Measurements from ENCODE around the gene DGKA.
"Not testable (repeated sequence)": the region's sequence is repeated elsewhere in the genome, so short reads cannot be mapped to it uniquely, and the experiment has no call there.

DGKA gene

DNA sequence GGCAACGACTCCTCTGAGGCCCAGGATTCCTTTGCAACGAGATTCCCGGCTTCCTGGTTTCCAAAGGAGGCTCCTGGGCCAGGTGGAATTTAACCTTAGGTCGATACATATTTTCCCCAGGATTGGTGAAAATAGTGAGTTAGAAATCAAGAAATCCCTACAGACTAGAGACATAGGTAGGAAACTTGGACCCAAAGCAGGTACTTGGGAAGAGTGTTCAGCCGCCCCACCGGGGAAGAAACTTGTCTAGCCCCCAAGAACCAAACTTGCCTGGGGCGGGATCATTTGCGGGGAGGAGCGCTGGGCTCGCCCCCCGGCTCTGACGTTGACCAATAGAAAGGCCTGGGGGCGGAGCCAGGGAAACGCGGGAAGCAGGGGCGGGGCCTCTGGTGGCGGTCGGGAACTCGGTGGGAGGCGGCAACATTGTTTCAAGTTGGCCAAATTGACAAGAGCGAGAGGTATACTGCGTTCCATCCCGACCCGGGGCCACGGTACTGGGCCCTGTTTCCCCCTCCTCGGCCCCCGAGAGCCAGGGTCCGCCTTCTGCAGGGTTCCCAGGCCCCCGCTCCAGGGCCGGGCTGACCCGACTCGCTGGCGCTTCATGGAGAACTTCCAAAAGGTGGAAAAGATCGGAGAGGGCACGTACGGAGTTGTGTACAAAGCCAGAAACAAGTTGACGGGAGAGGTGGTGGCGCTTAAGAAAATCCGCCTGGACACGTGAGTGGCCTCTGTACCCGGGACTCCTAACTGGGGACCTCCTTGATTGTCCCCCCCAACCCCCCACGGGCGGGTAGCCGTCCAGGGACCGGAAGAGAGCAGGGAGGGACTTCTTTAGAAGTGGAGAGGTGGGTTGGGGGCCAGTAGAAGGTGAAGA lies 35.7 kb downstream of the DGKA start, which contains the start of gene CDK2:
CDK2 (plus strand) TSS at position 423 of the 874 bp plus-strand sequence; CDS start at position 602, 179 bp downstream.
- DNase-seq (ENCODE audit: low read depth in 4 of 4, low spot score in 1 of 4) = peak; percentile 83 to 94 (median 86)

DNA sequence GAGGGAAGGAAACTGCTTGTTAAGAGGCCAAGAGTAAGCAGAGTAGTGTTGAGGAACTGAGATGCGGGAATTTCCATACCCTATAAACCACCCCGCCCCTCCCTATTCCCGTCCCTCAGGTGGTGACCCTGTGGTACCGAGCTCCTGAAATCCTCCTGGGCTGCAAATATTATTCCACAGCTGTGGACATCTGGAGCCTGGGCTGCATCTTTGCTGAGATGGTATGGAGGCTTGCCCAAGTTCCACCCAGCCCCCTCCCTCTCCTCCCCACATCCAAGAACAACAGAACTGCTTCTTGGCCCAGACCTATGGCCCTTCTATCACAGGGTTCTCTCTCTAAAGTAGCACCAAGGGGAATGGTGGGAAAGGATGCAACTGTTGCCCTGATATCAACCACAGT lies 38.4 kb downstream of the DGKA start:
- no peak for DNase-seq (ENCODE audit: low read depth in 4 of 4, low spot score in 1 of 4)

DNA sequence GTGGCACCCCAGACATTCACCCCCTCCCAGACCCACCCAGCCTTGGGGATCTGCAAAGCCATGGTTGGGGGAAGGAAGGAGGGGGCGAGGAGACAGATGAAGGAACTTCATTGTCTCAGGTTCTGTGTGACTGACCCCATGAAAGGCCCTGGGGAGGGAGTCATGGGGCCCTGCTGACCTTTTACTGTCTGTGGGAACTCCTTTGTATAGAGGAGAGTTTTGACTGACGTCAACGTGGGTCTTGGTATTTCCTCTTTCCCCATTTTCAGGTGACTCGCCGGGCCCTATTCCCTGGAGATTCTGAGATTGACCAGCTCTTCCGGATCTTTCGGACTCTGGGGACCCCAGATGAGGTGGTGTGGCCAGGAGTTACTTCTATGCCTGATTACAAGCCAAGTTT lies 39.8 kb downstream of the DGKA start:
- no peak for DNase-seq (ENCODE audit: low read depth in 4 of 4, low spot score in 1 of 4)

DNA sequence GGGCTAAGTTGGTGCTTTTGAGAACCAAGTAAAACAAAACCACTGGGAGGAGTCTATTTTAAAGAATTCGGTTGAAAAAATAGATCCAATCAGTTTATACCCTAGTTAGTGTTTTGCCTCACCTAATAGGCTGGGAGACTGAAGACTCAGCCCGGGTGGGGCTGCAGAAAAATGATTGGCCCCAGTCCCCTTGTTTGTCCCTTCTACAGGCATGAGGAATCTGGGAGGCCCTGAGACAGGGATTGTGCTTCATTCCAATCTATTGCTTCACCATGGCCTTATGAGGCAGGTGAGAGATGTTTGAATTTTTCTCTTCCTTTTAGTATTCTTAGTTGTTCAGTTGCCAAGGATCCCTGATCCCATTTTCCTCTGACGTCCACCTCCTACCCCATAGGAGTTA lies 41.1 kb downstream of the DGKA start:
- no peak for DNase-seq (ENCODE audit: low read depth in 4 of 4, low spot score in 1 of 4)

DNA sequence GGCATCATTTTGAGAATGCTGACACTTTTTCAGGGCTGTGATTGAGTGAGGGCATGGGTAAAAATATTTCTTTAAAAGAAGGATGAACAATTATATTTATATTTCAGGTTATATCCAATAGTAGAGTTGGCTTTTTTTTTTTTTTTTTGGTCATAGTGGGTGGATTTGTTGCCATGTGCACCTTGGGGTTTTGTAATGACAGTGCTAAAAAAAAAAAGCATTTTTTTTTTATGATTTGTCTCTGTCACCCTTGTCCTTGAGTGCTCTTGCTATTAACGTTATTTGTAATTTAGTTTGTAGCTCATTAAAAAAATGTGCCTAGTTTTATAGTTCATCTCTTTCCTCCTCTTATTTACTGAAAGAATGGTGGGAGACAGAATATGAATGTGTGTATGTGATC lies 41.5 kb downstream of the DGKA start:
- DNase-seq (ENCODE audit: low read depth in 4 of 4, low spot score in 1 of 4) = no peak

DNA sequence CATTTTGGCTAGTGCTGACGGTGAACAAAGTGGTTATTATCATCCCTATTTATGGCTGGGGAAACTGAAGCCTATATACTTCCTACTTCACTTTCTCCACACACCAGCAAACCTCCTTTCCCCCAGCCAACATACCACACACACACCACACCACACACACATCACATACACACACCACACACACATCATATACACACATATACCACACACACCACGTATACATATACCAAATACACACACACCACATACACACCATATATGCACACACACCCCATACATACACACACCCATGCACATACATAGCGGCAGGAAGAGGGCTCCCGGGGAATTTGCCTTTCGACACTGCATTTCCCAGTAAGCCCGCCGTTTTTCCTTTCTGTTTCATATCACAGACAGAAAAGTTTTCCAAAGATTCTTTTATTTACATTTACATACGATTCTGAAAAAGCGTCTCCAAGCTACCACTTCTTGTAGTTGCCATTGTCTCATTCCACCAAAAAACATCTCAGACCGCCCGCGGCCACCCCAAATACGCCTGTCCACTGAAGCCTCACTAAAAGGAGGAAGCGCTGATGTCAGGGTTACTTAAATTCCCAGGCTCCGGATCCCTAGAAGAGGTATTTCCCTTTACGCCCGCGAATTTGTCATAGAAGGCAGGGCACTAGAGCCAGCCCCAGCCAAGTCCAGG lies 42.1 kb downstream of the DGKA start:
- no peak for DNase-seq (ENCODE audit: low read depth in 4 of 4, low spot score in 1 of 4)

DNA sequence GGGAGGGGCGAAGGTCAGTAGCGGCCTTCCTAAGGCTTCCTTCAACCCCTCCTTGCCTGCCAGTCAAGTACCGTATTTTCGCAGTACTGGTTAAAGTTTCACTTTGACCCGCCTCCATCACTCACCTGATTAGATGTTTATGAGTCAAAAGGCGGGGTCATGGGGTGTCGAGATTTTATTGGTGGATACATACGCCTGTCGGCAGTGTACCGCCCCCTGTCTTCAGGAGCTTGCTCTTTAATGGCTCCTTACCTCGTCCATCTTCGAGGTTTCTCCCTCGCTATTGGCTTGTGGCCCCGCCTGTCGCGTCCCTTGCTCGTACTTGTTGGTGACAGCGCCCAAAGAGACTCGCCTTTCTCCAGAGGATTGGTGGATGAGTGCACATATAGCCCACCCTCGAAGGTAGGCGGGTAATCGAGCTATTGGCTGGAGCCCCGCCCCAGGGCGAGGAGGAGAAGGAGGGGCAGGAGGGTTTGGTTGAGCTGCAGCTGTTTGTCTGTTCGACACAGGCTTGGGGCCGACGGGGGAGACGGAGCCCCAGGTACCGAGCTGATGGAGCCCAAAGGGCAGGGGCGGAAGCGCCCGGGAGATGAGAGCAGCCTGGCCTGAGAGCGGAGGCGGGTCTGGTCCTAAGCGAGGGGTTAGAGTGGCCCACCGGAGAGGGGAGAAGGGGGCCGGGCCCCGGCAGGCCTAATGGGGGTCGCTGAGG lies 42.8 kb downstream of the DGKA start, which contains the start of gene RAB5B:
RAB5B (plus strand) TSS at position 480 of the 709 bp plus-strand sequence. CDS start 12,883 bp downstream, outside the sequence.
- DNase-seq (ENCODE audit: low read depth in 4 of 4, low spot score in 1 of 4) = peak; percentile 87 to 96 (median 94)

DNA sequence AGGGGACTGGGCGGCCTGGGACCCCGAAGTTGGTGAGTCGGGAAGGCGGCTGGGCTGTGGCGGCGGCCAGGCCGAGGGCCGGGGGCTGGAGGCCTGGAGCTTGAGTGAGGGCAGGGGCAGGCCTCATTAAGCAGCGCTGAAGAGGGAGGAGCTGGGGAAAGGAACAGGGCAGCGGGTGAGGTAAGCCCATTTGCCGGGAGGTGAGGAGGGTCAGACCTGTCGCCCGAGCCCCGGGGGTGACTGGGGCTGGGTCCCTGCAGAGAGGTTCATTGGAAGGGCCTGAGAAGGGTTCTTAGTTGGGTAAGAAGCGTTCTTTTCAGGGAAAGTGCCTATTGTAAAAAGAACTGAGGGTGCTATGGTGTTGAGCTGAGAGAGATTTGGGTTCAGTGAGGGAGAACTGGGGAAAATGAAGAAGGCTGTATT lies 43.4 kb downstream of the DGKA start:
- peak in 2 of 4 experiments; percentile 10 to 19 for DNase-seq (ENCODE audit: low read depth in 4 of 4, low spot score in 1 of 4)

DNA sequence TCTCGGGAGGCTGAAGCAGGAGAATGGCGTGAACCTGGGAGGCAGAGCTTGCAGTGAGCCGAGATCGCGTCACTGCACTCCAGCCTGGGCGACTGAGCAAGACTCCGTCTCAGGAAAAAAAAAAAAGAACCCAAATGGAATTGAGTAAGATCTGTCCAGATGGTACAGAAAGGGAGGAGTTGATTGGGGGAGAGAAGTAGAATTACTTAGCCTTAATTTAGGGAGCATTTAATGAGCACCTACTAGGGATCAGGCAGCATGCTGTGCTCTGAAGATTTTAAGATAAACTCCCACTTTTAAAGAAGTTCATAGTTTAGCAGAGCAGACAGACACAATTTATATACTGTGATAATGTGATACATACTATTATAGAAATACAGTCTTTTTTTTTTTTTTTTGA lies 47.4 kb downstream of the DGKA start:
- no peak for DNase-seq (ENCODE audit: low read depth in 4 of 4, low spot score in 1 of 4)

DNA sequence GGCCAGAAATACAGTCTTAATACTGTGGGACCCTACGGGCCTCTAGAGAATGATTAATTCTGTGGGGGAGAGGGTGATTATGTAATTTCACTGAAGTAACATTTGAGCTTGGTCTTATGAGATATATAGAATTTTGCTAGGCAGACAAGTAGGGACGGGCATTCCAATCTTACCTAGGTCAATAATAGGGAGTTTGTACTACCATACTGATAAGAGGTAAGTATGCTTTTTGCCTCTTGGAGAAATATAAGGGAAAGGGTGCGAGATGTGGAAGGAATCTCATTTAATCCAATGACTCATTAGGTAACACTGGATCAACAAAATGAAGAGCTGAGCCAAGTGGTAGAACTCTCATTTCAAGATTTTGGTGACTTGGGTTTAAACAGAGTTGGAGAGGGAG lies 48.1 kb downstream of the DGKA start:
- no peak for DNase-seq (ENCODE audit: low read depth in 4 of 4, low spot score in 1 of 4)

DNA sequence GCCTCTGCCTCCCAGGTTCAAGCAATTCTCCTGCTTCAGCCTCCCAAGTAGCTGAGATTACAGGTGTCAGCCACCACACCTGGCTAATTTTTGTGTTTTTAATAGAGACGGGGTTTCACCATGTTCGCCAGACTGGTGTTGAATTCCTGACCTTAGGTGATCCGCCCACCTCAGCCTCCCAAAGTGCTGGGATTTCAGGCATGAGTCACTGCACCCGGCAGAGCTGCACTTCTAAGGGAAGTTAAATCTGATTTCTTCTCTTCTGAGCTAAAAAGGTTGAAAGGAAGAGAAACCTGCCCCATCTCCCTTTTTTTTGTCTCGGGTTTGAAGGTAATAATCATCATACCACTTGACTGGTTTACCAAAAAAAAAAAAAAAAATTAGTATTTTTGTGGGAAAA lies 50.9 kb downstream of the DGKA start:
- DNase-seq (ENCODE audit: low read depth in 4 of 4, low spot score in 1 of 4) = not testable (repeated sequence)

DNA sequence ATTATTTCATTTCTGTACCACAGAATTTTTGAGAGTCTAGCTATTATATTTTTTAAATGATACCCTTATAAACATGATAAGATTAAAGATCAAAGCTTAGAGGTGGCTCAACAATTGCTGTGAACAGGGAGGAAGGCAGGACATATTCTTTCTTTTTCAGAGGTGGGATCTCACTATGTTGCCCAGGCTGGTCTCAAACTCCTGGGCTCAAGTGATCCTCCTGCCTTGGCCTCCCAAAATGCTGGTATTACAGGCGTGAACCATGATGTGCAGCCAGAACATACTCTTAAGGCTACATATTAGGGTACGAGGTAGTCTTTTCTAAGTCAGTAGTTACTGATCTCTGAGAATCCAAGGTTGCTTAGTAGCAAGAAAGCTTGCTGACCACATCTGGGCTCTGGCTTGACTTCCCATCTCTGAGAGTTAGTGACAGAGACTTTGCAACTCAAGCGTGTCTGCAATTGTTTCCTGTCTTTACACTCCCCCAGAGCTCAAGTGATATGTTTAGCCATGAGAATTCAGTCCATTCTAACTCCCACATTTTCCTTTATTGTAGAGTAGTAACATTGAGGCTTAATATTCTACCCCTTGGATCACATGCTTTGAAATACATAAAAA lies 51.5 kb downstream of the DGKA start:
- DNase-seq (ENCODE audit: low read depth in 4 of 4, low spot score in 1 of 4) = no peak

DNA sequence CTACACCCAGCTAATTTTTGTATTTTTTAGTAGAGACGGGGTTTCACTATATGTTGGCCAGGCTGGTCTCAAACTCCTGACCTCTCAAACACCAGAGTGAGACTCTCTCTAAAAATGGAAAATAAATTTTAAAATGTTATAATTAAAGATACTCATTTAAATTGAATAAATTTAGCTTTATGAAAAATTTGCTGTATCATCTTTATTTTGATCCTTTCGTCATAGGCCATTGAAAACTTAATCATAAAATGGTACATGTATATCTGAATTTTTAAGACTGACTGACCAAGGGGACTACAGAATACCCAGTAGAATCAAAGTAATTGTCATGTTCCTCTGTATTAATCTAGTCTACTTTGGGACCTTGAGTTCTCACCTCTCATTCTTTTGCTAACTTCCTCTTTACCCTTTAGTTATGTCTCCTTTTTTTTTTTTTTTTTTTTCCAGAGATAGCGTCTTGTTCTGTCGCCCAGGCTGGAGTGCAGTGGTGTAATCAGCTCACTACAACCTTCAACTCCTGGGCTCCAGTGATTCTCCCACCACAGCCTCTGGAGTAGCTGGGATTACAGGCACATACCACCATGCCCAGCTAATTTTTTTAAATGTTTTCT lies 52.4 kb downstream of the DGKA start:
- DNase-seq (ENCODE audit: low read depth in 4 of 4, low spot score in 1 of 4) = no peak

DNA sequence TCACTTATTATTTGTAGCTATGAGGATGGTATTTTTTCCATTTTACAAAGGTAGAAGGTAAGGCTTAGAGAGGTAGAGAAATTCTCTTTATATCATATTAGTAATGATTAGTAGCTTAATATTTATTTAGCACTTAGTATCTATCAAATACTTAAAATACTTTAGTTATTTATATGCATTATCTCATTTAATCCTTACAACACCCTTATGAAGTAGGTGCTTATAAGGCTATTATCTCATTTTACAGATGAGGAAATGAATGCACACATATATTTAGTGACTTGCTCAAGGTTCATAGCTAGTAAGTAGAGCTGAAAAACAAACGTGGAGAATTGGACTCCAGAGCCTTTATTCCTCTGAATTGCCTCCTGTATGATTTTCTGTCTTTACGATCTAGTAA lies 53.9 kb downstream of the DGKA start:
- DNase-seq (ENCODE audit: low read depth in 4 of 4, low spot score in 1 of 4) = no peak

DNA sequence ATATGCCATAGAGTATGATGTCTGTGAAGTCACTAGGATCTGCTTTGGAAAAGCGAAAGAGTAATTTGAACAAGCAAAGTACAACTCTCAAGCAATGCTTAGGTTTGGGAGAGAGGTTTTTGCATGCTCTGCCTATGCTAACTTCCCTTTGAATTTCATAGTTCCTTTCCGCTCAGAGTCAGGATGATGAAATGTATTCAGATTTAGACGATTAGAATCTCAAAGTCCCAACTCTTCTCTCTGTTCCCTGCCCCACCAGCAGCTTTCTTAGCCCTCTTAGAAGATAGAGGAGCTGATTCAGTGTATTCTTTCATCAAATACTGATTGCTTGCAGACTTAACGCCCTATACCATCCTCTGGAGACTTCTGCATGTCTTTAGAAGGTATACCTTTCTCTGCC lies 54.4 kb downstream of the DGKA start:
- no peak for DNase-seq (ENCODE audit: low read depth in 4 of 4, low spot score in 1 of 4)

DNA sequence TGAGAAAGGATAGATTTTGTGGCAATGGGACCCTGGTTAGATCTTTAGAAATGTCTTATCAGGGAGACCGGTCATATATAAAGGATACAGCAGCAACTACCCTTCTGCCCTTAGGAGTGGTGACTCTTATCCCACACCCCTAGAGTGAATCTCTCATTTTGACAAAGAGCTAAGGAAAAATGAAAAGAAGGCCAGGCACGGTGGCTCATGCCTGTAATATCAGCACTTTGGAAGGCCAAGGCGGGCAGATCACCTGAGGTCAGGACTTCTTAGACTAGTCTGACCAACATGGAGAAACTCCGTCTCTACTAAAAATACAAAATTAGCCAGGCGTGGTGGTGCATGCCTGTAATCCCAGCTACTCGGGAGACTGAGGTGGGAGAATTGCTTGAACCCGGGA lies 55.0 kb downstream of the DGKA start:
- not testable (repeated sequence) for DNase-seq (ENCODE audit: low read depth in 4 of 4, low spot score in 1 of 4)

DNA sequence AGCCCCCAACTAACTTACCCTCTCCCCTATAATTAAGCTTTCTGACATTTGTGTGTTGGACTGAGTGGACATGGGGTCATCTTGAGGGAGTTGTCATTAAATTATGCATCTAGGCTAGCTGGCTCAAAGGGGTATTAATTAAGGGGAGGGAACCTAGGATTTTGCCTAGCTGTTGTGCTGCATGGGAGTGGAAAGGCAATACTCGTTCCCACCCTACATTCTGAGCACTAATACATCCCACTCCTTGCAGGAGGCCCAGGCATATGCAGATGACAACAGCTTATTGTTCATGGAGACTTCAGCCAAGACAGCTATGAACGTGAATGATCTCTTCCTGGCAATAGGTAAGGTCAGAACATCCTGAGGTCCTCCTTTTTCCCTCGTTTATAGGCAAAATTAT lies 60.1 kb downstream of the DGKA start:
- no peak for DNase-seq (ENCODE audit: low read depth in 4 of 4, low spot score in 1 of 4)

DNA sequence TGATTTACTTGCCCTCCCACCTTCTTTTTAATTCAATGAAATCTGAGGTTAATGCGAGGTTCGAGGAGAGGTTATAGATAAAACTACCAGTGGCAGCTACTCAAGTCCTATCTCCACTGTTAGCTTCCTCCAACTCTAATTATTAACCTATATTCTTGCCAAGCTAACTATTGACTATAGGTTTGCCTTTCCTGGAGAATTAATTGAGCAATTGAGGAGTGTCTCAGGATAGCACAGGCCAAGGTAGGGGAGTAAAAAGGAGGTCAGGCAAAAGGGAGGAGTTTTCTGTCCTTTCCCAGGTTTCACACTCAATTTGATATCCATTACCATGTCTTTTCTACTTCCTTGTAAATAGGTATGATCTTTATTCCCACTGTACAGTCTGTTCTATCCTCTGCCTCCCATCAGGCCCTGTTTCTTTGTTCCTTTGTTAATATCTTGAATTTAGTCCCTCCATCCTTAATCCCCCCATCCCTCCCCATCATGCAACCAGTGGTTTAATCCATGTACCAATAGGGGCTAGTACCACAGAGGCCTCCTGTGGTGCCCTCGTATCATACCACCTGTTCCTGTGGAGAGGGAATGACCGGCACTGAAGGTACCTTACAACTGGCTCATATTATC lies 62.4 kb downstream of the DGKA start:
- DNase-seq (ENCODE audit: low read depth in 4 of 4, low spot score in 1 of 4) = no peak

DNA sequence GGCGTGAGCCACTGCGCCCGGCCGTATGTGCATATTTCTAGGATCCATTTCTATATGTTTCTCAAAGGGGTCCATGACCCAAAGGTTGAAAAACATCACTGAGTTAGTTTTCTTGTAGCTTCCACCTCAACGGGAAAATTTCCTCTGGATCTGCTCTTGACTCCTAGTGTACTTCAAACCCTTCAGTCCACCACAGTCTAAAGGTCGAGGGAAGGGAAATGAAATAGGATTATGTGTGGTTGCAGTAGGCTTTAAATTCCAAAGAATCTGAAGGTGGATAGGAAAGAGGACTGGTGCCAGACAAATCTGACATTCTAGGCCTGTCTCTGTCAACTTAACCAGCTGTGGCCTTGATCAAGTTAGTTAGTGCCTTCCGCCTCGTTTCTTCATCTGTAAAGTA lies 64.4 kb downstream of the DGKA start:
- DNase-seq (ENCODE audit: low read depth in 4 of 4, low spot score in 1 of 4) = no peak

DNA sequence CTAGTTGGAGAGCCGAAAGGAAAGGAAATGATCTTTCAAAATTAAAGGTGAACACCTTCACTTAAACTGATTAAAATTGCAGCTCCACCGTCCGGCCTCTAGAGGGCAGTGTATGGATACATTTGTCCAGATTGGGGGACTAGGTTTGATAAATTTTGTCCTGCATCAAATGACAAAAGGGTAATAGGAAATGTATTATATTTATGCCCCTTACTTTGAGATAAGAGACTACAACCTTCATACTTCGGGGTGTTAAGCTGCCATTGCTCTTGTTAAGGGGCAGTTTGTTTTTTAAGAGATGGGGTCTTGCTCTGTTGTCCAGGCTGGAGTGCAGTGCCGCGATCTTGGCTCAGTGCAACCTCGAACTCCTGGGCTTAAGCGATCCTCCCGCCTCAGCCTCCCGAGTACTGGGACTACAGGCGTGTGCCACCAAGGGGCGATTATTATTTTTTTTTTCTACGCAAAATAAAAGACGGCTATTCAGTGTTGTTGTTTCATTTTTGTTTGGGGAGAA lies 65.3 kb downstream of the DGKA start:
- DNase-seq (ENCODE audit: low read depth in 4 of 4, low spot score in 1 of 4) = peak; percentile 38 to 48 (median 43)

Measured in stimulated activated CD4-positive, alpha-beta T cell treated with anti-CD3 and anti-CD28 coated beads, Interleukin-1b, Interleukin-23, amount 100 ng/mL, for 24 hours (primary cell).